Endothelial cell of umbilical vein (primary cell): ENCODE results near the gene SLC8A2. TPM values are rescaled to one million over a fixed set of nuclear protein-coding genes. Genes with fewer than 3 reads are reported as not detected.

Experiments
- BruUV-seq: library from RNA; stranded (reverse); fragments of 400-500 nt; replicated peaks from 2 replicates; lab custom pipeline; 2021; lab: Mats Ljungman, UMichigan
- CTCF ChIA-PET: fragments of 300-600, 350-600 bp; sonication (Branson Sonifier 250); formaldehyde crosslinking; loops from one replicate; lab custom pipeline; 2021; ENCODE audit warnings: antibody characterized with exemption, inconsistent platforms; lab: Charles Lee
- POLR2A ChIA-PET: fragments of 300-600, 350-600 bp; sonication (Branson Sonifier 250); formaldehyde crosslinking; loops from one replicate; lab custom pipeline; 2021; ENCODE audit warnings: antibody characterized with exemption, inconsistent platforms; lab: Charles Lee
- DNase-seq: peaks from one replicate; pipeline ENCODE4 v3.0.0-alpha.2; 2011; ENCODE audit warnings: low read depth, low spot score
- FAIRE-seq: peaks from 2 replicates; lab custom pipeline; 2011; peaks lifted over from hg19 to GRCh38; lab: Jason Lieb, UNC
- H2AFZ ChIP-seq: 2 replicates; pipeline ENCODE4 v1.6.0; 2012; ENCODE audit warnings: low read depth, low read length, control low read depth, inconsistent platforms
- H3K27ac ChIP-seq: 2 replicates; pipeline ENCODE4 v1.5.1; 2011; ENCODE audit warnings: low read depth, mild to moderate bottlenecking, control low read depth, low read length, moderate library complexity; ENCODE audit not compliant: insufficient read depth
- H3K27me3 ChIP-seq, 2 experiments: 2 replicates each; pipeline versions ENCODE4 v1.6.0 to v1.6.1; 2011; ENCODE audit warnings: low read length in 2 of 2, mixed read lengths in 1 of 2; ENCODE audit not compliant: control insufficient read depth in 2 of 2, insufficient read depth in 2 of 2
- H3K36me3 ChIP-seq, 2 experiments: 2 replicates in 1 of 2; 3 replicates in 1 of 2; pipeline ENCODE4 v1.5.1; 2011; ENCODE audit warnings: low read length in 2 of 2, mild to moderate bottlenecking in 1 of 2, moderate library complexity in 1 of 2; ENCODE audit not compliant: control insufficient read depth in 2 of 2, insufficient read depth in 2 of 2; ENCODE audit errors: extremely low read depth in 1 of 2
- H3K4me1 ChIP-seq: 3 replicates; pipeline ENCODE4 v1.5.1; 2011; ENCODE audit warnings: mild to moderate bottlenecking, low read length; ENCODE audit not compliant: control insufficient read depth, insufficient read depth; ENCODE audit errors: extremely low read depth
- H3K4me2 ChIP-seq: 2 replicates; pipeline ENCODE4 v1.6.1; 2011; ENCODE audit warnings: low read length, control low read depth, mixed read lengths; ENCODE audit not compliant: insufficient read depth
- H3K4me3 ChIP-seq, 3 experiments: fragments of 200-600 bp in 1 of 3; sonication (generic), shearing (Covaris generic) in 1 of 3; replicated peaks in 1 of 3; 2 replicates each; pipeline ENCODE4 v1.5.1; 2011 to 2016; ENCODE audit warnings: control low read depth in 3 of 3, low read length in 3 of 3, mild to moderate bottlenecking in 2 of 3, inconsistent platforms in 1 of 3, low read depth in 1 of 3, moderate library complexity in 1 of 3; ENCODE audit not compliant: insufficient read depth in 1 of 3
- H3K79me2 ChIP-seq: 2 replicates; pipeline ENCODE4 v1.6.0; 2012; ENCODE audit warnings: low read length, inconsistent platforms; ENCODE audit not compliant: control insufficient read depth, insufficient read depth
- H3K9ac ChIP-seq: replicated peaks from 2 replicates; pipeline ENCODE3; 2011; ENCODE audit warnings: low read length, control low read depth; ENCODE audit not compliant: insufficient read depth; ENCODE audit errors: extremely low read depth
- H3K9me1 ChIP-seq: replicated peaks from 3 replicates; pipeline ENCODE4 v1.6.0; 2011; ENCODE audit warnings: mild to moderate bottlenecking, low read length; ENCODE audit not compliant: control insufficient read depth, insufficient read depth; ENCODE audit errors: extremely low read depth
- H3K9me3 ChIP-seq: replicated peaks from 2 replicates; pipeline ENCODE4 v1.5.1; 2012; ENCODE audit warnings: low read length, inconsistent platforms; ENCODE audit not compliant: control insufficient read depth, insufficient read depth
- H4K20me1 ChIP-seq: replicated peaks from 2 replicates; pipeline ENCODE3; 2011; ENCODE audit warnings: mild to moderate bottlenecking, low read length; ENCODE audit not compliant: control insufficient read depth, insufficient read depth; ENCODE audit errors: extremely low read depth
- CTCF ChIP-seq, 2 donors: IDR thresholded peaks; 1 replicate in 1 of 2; 2 replicates in 1 of 2; pipeline ENCODE4 v1.5.1; 2011; ENCODE audit warnings: low read length in 2 of 2, mild to moderate bottlenecking in 2 of 2, moderate library complexity in 2 of 2, control low read depth in 1 of 2, inconsistent platforms in 1 of 2, low read depth in 1 of 2; ENCODE audit not compliant: insufficient read depth in 1 of 2; ENCODE audit errors: extremely low read depth in 1 of 2
- EZH2 ChIP-seq: IDR thresholded peaks from 2 replicates; pipeline ENCODE4 v1.6.1; 2012; ENCODE audit warnings: borderline replicate concordance, low read depth, mild to moderate bottlenecking, moderate library complexity, low read length, inconsistent platforms; ENCODE audit not compliant: severe bottlenecking
- FOS ChIP-seq: IDR thresholded peaks from 2 replicates; pipeline ENCODE4 v1.6.1; 2011; ENCODE audit warnings: mild to moderate bottlenecking, low read length, moderate library complexity, borderline replicate concordance; ENCODE audit not compliant: insufficient read depth
- GATA2 ChIP-seq: IDR thresholded peaks from 2 replicates; pipeline ENCODE4 v1.7.0; 2011; ENCODE audit warnings: low read depth, mild to moderate bottlenecking, moderate library complexity, mixed read lengths, low read length; ENCODE audit not compliant: insufficient read length, insufficient read depth
- JUN ChIP-seq: IDR thresholded peaks from 2 replicates; pipeline ENCODE4 v1.6.1; 2011; ENCODE audit warnings: borderline replicate concordance, low read depth; ENCODE audit not compliant: insufficient read length, insufficient read depth
- MYC ChIP-seq: IDR thresholded peaks from one replicate; pipeline ENCODE4 v1.6.1; 2011; ENCODE audit warnings: mild to moderate bottlenecking, low read depth, low read length
- POLR2A ChIP-seq: IDR thresholded peaks from 2 replicates; pipeline ENCODE4 v1.6.1; 2012; ENCODE audit warnings: low read depth, mild to moderate bottlenecking, control low read depth, low read length
- POLR2AphosphoS5 ChIP-seq: IDR thresholded peaks from 2 replicates; pipeline ENCODE4 v1.6.1; 2012; ENCODE audit warnings: low read depth, mild to moderate bottlenecking, control low read depth, low read length, moderate library complexity; ENCODE audit not compliant: insufficient read depth
- dilution Hi-C: fragments of 300-500 bp; cut with MboI; formaldehyde crosslinking; loops from one replicate; pipeline ENCODE4 v1.15.0; 2019; ENCODE audit warnings: low sequenced_read_pairs; ENCODE audit not compliant: extremely low pct_ligation_motif_present
- intact Hi-C: fragments of 100-400 bp; cut with micrococcal nuclease; formaldehyde crosslinking; loops from one replicate; pipeline ENCODE4 v1.10.0; 2022
- polyA plus RNA-seq, 4 experiments: library from polyadenylated mRNA; depleted of rRNA in 3 of 4; stranded (reverse) in 3 of 4; unstranded in 1 of 4; fragments of >200 nt; gene quantifications; 2 replicates each; pipeline versions ENCODE4 v1.2.1 to v1.2.3, GENCODE V29; 2011 to 2012; ENCODE audit warnings: missing spikeins in 1 of 4
- total RNA-seq: library from RNA; stranded (reverse); gene quantifications from 2 replicates; pipeline ENCODE4 v1.2.3, GENCODE V29; 2021
- TF ChIP-seq, protein P1 (sequence below): IDR thresholded peaks from 2 replicates; pipeline ENCODE4 v1.6.1; 2011; ENCODE audit not compliant: insufficient read depth, insufficient read length

The SLC8A2 gene
- total and polyA plus RNA-seq, 2 donors (not counting 3 experiments of a cell fraction or from before 2014, with no cell fraction given): not detected

DNA sequence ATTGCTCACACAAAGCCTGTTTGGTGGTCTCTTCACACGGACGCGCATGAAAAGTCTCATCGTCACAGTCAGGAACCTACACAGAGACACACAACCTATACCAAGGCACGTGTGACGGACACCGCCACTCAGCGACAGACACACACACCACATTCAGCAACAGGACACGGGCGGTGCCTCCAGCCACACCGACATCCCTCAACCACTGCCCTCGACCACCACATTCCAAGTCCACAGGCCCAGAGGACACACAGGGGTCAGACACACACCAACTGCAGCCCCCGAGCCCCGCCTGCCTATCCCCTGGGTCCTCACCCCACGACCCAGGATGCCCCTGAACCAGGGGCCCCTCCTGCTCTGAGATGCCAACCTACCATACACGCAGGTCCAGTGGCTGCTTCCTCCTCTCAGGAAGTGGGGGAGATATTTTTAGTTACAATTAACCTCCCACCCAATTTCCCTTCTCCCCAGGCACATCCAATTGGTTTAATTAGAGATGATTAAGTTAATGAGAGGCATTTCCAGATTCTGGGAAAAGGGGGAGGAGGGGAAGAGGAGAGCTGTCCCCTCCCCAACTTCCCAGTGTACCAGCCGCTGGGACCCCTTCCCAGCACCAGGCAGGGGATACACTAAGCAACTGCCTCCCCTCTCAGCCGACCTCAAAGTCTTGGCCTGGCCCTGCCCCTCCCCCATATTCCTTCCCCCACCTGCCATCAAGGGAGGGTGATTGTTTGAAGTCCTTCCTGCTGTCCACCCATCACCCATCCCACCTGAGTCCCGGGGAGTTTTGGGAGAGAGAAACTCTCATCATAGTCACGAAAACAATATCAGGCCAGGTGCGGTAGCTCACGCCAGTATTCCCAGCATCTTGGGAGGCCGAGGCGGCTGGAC, 72.7 kb downstream of the SLC8A2 start:
- H3K9me1 ChIP-seq: no peaks in the 10 kb centered on the region
- H3K27me3 ChIP-seq: peaks cover 0 to 5% of the 10 kb centered on the region in 2 experiments
- ChIA-PET POLR2A (no interaction called here), CTCF (interaction anchor here (1.3 to 4.5 kb wide), 2 partner anchors 8 to 108 kb away, joined by 3 to 22 read pairs; no protein-coding TSS in a partner anchor)
- H3K9me3 ChIP-seq: no peaks in the 10 kb centered on the region
- FAIRE-seq (no peak), DNase-seq (no peak)
- BruUV-seq: no TSS peak
- no peak overlapping the region for H3K4me3 ChIP-seq
- no peak for TF ChIP-seq CTCF (IDR thresholded peaks at IDR 0.05; ENCODE audit: extremely low read depth in 1 of 2, insufficient read depth in 1 of 2, low read depth in 1 of 2, low read length in 2 of 2)
- no peak for TF ChIP-seq EZH2
- no peak for TF ChIP-seq GATA2
- TF ChIP-seq JUN: no peak
- TF ChIP-seq, protein P1, sequence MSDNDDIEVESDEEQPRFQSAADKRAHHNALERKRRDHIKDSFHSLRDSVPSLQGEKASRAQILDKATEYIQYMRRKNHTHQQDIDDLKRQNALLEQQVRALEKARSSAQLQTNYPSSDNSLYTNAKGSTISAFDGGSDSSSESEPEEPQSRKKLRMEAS: no peak
- TF ChIP-seq POLR2AphosphoS5: no peak
- TF ChIP-seq POLR2A: no peak
- TF ChIP-seq FOS: no peak
- TF ChIP-seq MYC: no peak
- H2AFZ ChIP-seq: no peak overlapping the region
- no peak overlapping the region for H3K4me2 ChIP-seq
- no peaks in the 10 kb centered on the region for H3K36me3 ChIP-seq
- no peak overlapping the region for H3K9ac ChIP-seq
- H4K20me1 ChIP-seq: no peaks in the 10 kb centered on the region
- intact Hi-C loops (no loop called here), dilution Hi-C loops (no loop called here)
- H3K4me1 ChIP-seq: no peaks in the 10 kb centered on the region
- H3K27ac ChIP-seq: no peak overlapping the region
- H3K79me2 ChIP-seq: no peaks in the 10 kb centered on the region
